SK-N-SH treated with all-trans-retinoic acid at 6 μM for 48 hours (cell line): Measurements from ENCODE around the gene PCNX3.
"Not testable (repeated sequence)": the region's sequence is repeated elsewhere in the genome, so short reads cannot be mapped to it uniquely, and the experiment has no call there.

Experiments
- ATAC-seq: fragments of 200-7000 bp; cut with Tn5 transposase; 3 replicates; pipeline ENCODE4 v1.9.1; 2020; ENCODE audit warnings: mild to moderate bottlenecking, moderate library complexity
- ARNTL ChIP-seq: fragments of 450-650 bp; formaldehyde crosslinking; IDR thresholded peaks from 2 replicates; pipeline ENCODE4 v1.5.0; 2020; ENCODE audit warnings: low read depth, mild to moderate bottlenecking, moderate library complexity, borderline replicate concordance
- BACH2 ChIP-seq: fragments of 250-450 bp; sonication (Bioruptor Pico); IDR thresholded peaks from 2 replicates; pipeline ENCODE4 v1.9.0; 2021; ENCODE audit warnings: mild to moderate bottlenecking, borderline replicate concordance
- CREB5 ChIP-seq: fragments of 250-450 bp; sonication (Bioruptor Pico); IDR thresholded peaks from 2 replicates; pipeline ENCODE4 v1.5.1; 2020; ENCODE audit warnings: low read depth, mild to moderate bottlenecking, moderate library complexity
- CSRNP3 ChIP-seq: fragments of 250-450 bp; sonication (Bioruptor Pico); IDR thresholded peaks from 2 replicates; pipeline ENCODE4 v1.5.1; 2021; ENCODE audit warnings: mild to moderate bottlenecking, moderate library complexity
- ESRRG ChIP-seq: fragments of 250-450 bp; sonication (Bioruptor Pico); IDR thresholded peaks from 2 replicates; pipeline ENCODE4 v1.6.1; 2021; ENCODE audit warnings: mild to moderate bottlenecking
- GLIS3 ChIP-seq: fragments of 250-450 bp; sonication (Bioruptor Pico); IDR thresholded peaks from 2 replicates; pipeline ENCODE4 v1.5.0; 2020; ENCODE audit warnings: mild to moderate bottlenecking, moderate library complexity
- ISL1 ChIP-seq: fragments of 250-450 bp; sonication (Bioruptor Pico); IDR thresholded peaks from 2 replicates; pipeline ENCODE4 v2.1.2; 2022; ENCODE audit warnings: mild to moderate bottlenecking, moderate library complexity
- OSR1 ChIP-seq: fragments of 250-450 bp; sonication (Bioruptor Pico); IDR thresholded peaks from 2 replicates; pipeline ENCODE4 v1.8.0; 2022; ENCODE audit warnings: moderate library complexity, mild to moderate bottlenecking, inconsistent platforms
- PATZ1 ChIP-seq: fragments of 250-450 bp; sonication (Bioruptor Pico); IDR thresholded peaks from 2 replicates; pipeline ENCODE4 v1.8.0; 2020; ENCODE audit warnings: mild to moderate bottlenecking, moderate library complexity, borderline replicate concordance
- POU6F1 ChIP-seq: fragments of 250-450 bp; sonication (Bioruptor Pico); IDR thresholded peaks from 2 replicates; pipeline ENCODE4 v1.8.0; 2021; ENCODE audit warnings: low read depth, mild to moderate bottlenecking, moderate library complexity, borderline replicate concordance
- PPARA ChIP-seq: fragments of 250-450 bp; sonication (Bioruptor Pico); IDR thresholded peaks from 2 replicates; pipeline ENCODE4 v1.5.0; 2020; ENCODE audit warnings: mild to moderate bottlenecking, borderline replicate concordance
- RARB ChIP-seq: fragments of 250-450 bp; sonication (Bioruptor Pico); IDR thresholded peaks from 2 replicates; pipeline ENCODE4 v1.8.0; 2021; ENCODE audit warnings: mild to moderate bottlenecking, moderate library complexity
- SNAI2 ChIP-seq: fragments of 250-450 bp; sonication (Bioruptor Pico); IDR thresholded peaks from 2 replicates; pipeline ENCODE4 v1.5.0; 2020; ENCODE audit warnings: mild to moderate bottlenecking, moderate library complexity
- TCF4 ChIP-seq: fragments of 250-450 bp; sonication (Bioruptor Pico); IDR thresholded peaks from 2 replicates; pipeline ENCODE4 v1.8.0; 2021; ENCODE audit warnings: mild to moderate bottlenecking, moderate library complexity, borderline replicate concordance
- TOX ChIP-seq: fragments of 250-450 bp; sonication (Bioruptor Pico); IDR thresholded peaks from 2 replicates; pipeline ENCODE4 v1.8.0; 2021; ENCODE audit warnings: mild to moderate bottlenecking, moderate library complexity, borderline replicate concordance
- ZC3H10 ChIP-seq: fragments of 250-450 bp; sonication (Bioruptor Pico); IDR thresholded peaks from 2 replicates; pipeline ENCODE4 v1.5.1; 2021; ENCODE audit warnings: mild to moderate bottlenecking, moderate library complexity
- ZFP3 ChIP-seq: fragments of 250-450 bp; sonication (Bioruptor Pico); IDR thresholded peaks from 2 replicates; pipeline ENCODE4 v1.5.0; 2020; ENCODE audit warnings: mild to moderate bottlenecking, moderate library complexity
- ZFP30 ChIP-seq: fragments of 450-650 bp; formaldehyde crosslinking; IDR thresholded peaks from 2 replicates; pipeline ENCODE4 v1.5.0; 2022; ENCODE audit warnings: mild to moderate bottlenecking, moderate library complexity
- ZNF565 ChIP-seq: fragments of 450-650 bp; formaldehyde crosslinking; conservative IDR thresholded peaks from 2 replicates; pipeline ENCODE4 v1.5.0; 2020; ENCODE audit warnings: low read depth, mild to moderate bottlenecking, moderate library complexity
- ZNF70 ChIP-seq: fragments of 450-650 bp; formaldehyde crosslinking; IDR thresholded peaks from 2 replicates; pipeline ENCODE4 v1.5.0; 2020; ENCODE audit warnings: mild to moderate bottlenecking, moderate library complexity
- ZNF8 ChIP-seq: fragments of 450-650 bp; formaldehyde crosslinking; IDR thresholded peaks from 2 replicates; pipeline ENCODE4 v1.5.0; 2020; ENCODE audit warnings: mild to moderate bottlenecking, moderate library complexity

Gene PCNX3

GRCh38 chr11:65672180-65672860 lies 56.7 kb downstream of the PCNX3 start (continued):
- TF ChIP-seq CREB5 (CRISPR knock-in tag) (no peak), GLIS3 (CRISPR knock-in tag) (no peak), ISL1 (CRISPR knock-in tag) (no peak), ZNF8 (CRISPR knock-in tag) (no peak)

GRCh38 chr11:65672982-65673381 lies 57.4 kb downstream of the PCNX3 start:
- TF ChIP-seq ZFP3 (no peak), ARNTL (CRISPR knock-in tag) (no peak), TCF4 (no peak), CSRNP3 (CRISPR knock-in tag) (no peak), ZFP30 (CRISPR knock-in tag) (no peak), PATZ1 (CRISPR knock-in tag) (no peak), ZNF70 (CRISPR knock-in tag) (no peak), ZNF565 (CRISPR knock-in tag) (no peak), ZNF8 (CRISPR knock-in tag) (no peak), SNAI2 (CRISPR knock-in tag) (no peak), ISL1 (CRISPR knock-in tag) (no peak), POU6F1 (CRISPR knock-in tag) (no peak), GLIS3 (CRISPR knock-in tag) (no peak), ESRRG (no peak), PPARA (no peak)
- no peak for ATAC-seq

GRCh38 chr11:65680192-65680743 lies 64.7 kb downstream of the PCNX3 start:
- TF ChIP-seq SNAI2 (CRISPR knock-in tag) (no peak), OSR1 (CRISPR knock-in tag) (no peak), ZC3H10 (CRISPR knock-in tag) (no peak), TOX (CRISPR knock-in tag) (no peak), ARNTL (CRISPR knock-in tag) (no peak), CSRNP3 (CRISPR knock-in tag) (no peak), BACH2 (no peak), CREB5 (CRISPR knock-in tag) (no peak), ESRRG (no peak), ZNF8 (CRISPR knock-in tag) (no peak), RARB (CRISPR knock-in tag) (no peak)
- no peak for ATAC-seq

- not testable (repeated sequence) for ATAC-seq
Measured at GRCh38 chr11:65683480-65683879, 67.9 kb downstream of the PCNX3 start.
